Measurements from ENCODE around the gene XAGE1A. TPM values are rescaled to one million over a fixed set of nuclear protein-coding genes. Genes with fewer than 3 reads are reported as not detected.
"Not testable (repeated sequence)": the region's sequence is repeated elsewhere in the genome, so short reads cannot be mapped to it uniquely, and the experiment has no call there.

Gene XAGE1A
- total RNA-seq (not detected), polyA plus RNA-seq (not detected)

- not testable (repeated sequence) for DNase-seq (ENCODE audit: low spot score); H3K36me3 ChIP-seq (ENCODE audit: control insufficient read depth in 4 of 4, insufficient read depth in 3 of 4, low read depth in 1 of 4, low read length in 3 of 4); H3K9me3 ChIP-seq (ENCODE audit: control insufficient read depth in 4 of 4, low read length in 3 of 4); H3K4me3 ChIP-seq (ENCODE audit: low read depth in 1 of 3, low read length in 3 of 3); H3K4me1 ChIP-seq (ENCODE audit: control insufficient read depth in 4 of 4, insufficient read depth in 4 of 4, low read length in 3 of 4); H3K27me3 ChIP-seq (ENCODE audit: control insufficient read depth in 4 of 4, insufficient read depth in 4 of 4, low read length in 3 of 4); H3K27ac ChIP-seq (ENCODE audit: low read depth in 1 of 2, low read length in 2 of 2); H3K9ac ChIP-seq (ENCODE audit: low read depth in 1 of 2, low read length in 2 of 2)
- WGBS, result no CpG with 5 or more reads among the region's 41 CpGs
Measured at GRCh38 chrX:52495545-52496418, at the start of gene XAGE1A. XAGE1A (plus strand) TSS chrX:52495808; CDS start chrX:52497362, 1,554 bp downstream.

- WGBS, result 68% methylated on average over 3 of the region's 3 CpGs
- H3K9ac ChIP-seq (ENCODE audit: low read depth in 1 of 2, low read length in 2 of 2); H3K27ac ChIP-seq (ENCODE audit: low read depth in 1 of 2, low read length in 2 of 2); DNase-seq (ENCODE audit: low spot score); H3K9me3 ChIP-seq (ENCODE audit: control insufficient read depth in 4 of 4, low read length in 3 of 4); H3K27me3 ChIP-seq (ENCODE audit: control insufficient read depth in 4 of 4, insufficient read depth in 4 of 4, low read length in 3 of 4); H3K36me3 ChIP-seq (ENCODE audit: control insufficient read depth in 4 of 4, insufficient read depth in 3 of 4, low read depth in 1 of 4, low read length in 3 of 4); H3K4me3 ChIP-seq (ENCODE audit: low read depth in 1 of 3, low read length in 3 of 3); H3K4me1 ChIP-seq (ENCODE audit: control insufficient read depth in 4 of 4, insufficient read depth in 4 of 4, low read length in 3 of 4): not testable (repeated sequence)
Measured at GRCh38 chrX:52452031-52452430, 43.6 kb upstream of the XAGE1A start.

GRCh38 chrX:52471301-52471700 lies 24.3 kb upstream of the XAGE1A start:
- not testable (repeated sequence) for DNase-seq (ENCODE audit: low spot score); H3K27me3 ChIP-seq (ENCODE audit: control insufficient read depth in 4 of 4, insufficient read depth in 4 of 4, low read length in 3 of 4); H3K9ac ChIP-seq (ENCODE audit: low read depth in 1 of 2, low read length in 2 of 2); H3K27ac ChIP-seq (ENCODE audit: low read depth in 1 of 2, low read length in 2 of 2); H3K4me3 ChIP-seq (ENCODE audit: low read depth in 1 of 3, low read length in 3 of 3); H3K4me1 ChIP-seq (ENCODE audit: control insufficient read depth in 4 of 4, insufficient read depth in 4 of 4, low read length in 3 of 4); H3K9me3 ChIP-seq (ENCODE audit: control insufficient read depth in 4 of 4, low read length in 3 of 4); H3K36me3 ChIP-seq (ENCODE audit: control insufficient read depth in 4 of 4, insufficient read depth in 3 of 4, low read depth in 1 of 4, low read length in 3 of 4)
- WGBS, result 10% methylated on average over 1 of the region's 1 CpG

GRCh38 chrX:52496419-52496772 lies 788 bp downstream of the XAGE1A start:
- not testable (repeated sequence) for H3K4me1 ChIP-seq (ENCODE audit: control insufficient read depth in 4 of 4, insufficient read depth in 4 of 4, low read length in 3 of 4); H3K27me3 ChIP-seq (ENCODE audit: control insufficient read depth in 4 of 4, insufficient read depth in 4 of 4, low read length in 3 of 4); H3K27ac ChIP-seq (ENCODE audit: low read depth in 1 of 2, low read length in 2 of 2); H3K4me3 ChIP-seq (ENCODE audit: low read depth in 1 of 3, low read length in 3 of 3); H3K36me3 ChIP-seq (ENCODE audit: control insufficient read depth in 4 of 4, insufficient read depth in 3 of 4, low read depth in 1 of 4, low read length in 3 of 4); H3K9ac ChIP-seq (ENCODE audit: low read depth in 1 of 2, low read length in 2 of 2); DNase-seq (ENCODE audit: low spot score); H3K9me3 ChIP-seq (ENCODE audit: control insufficient read depth in 4 of 4, low read length in 3 of 4)
- WGBS, result no CpG with 5 or more reads among the region's 5 CpGs

- H3K9me3 ChIP-seq (ENCODE audit: control insufficient read depth in 4 of 4, low read length in 3 of 4); H3K27ac ChIP-seq (ENCODE audit: low read depth in 1 of 2, low read length in 2 of 2); DNase-seq (ENCODE audit: low spot score); H3K36me3 ChIP-seq (ENCODE audit: control insufficient read depth in 4 of 4, insufficient read depth in 3 of 4, low read depth in 1 of 4, low read length in 3 of 4); H3K9ac ChIP-seq (ENCODE audit: low read depth in 1 of 2, low read length in 2 of 2); H3K27me3 ChIP-seq (ENCODE audit: control insufficient read depth in 4 of 4, insufficient read depth in 4 of 4, low read length in 3 of 4); H3K4me3 ChIP-seq (ENCODE audit: low read depth in 1 of 3, low read length in 3 of 3); H3K4me1 ChIP-seq (ENCODE audit: control insufficient read depth in 4 of 4, insufficient read depth in 4 of 4, low read length in 3 of 4): not testable (repeated sequence)
- no CpG with 5 or more reads among the region's 6 CpGs for WGBS
Measured at GRCh38 chrX:52501362-52501761, 5.8 kb downstream of the XAGE1A start.

GRCh38 chrX:52504551-52504950 lies 8.9 kb downstream of the XAGE1A start:
- no peak for DNase-seq (ENCODE audit: low spot score)
- TF ChIP-seq ZBTB33 (IDR thresholded peaks at IDR 0.05) (no peak), FOXA1 (IDR thresholded peaks at IDR 0.05) (no peak), REST (IDR thresholded peaks at IDR 0.05) (no peak), CTCF (IDR thresholded peaks at IDR 0.05; ENCODE audit: low read depth, low read length, missing input control) (no peak)
- Histone ChIP-seq H3K36me3 (ENCODE audit: control insufficient read depth in 4 of 4, insufficient read depth in 3 of 4, low read depth in 1 of 4, low read length in 3 of 4) (no peaks in the 10 kb centered on the region), H3K4me1 (ENCODE audit: control insufficient read depth in 4 of 4, insufficient read depth in 4 of 4, low read length in 3 of 4) (no peaks in the 10 kb centered on the region), H3K27me3 (ENCODE audit: control insufficient read depth in 4 of 4, insufficient read depth in 4 of 4, low read length in 3 of 4) (no peaks in the 10 kb centered on the region), H3K9ac (ENCODE audit: low read depth in 1 of 2, low read length in 2 of 2) (no peak overlapping the region), H3K4me3 (ENCODE audit: low read depth in 1 of 3, low read length in 3 of 3) (no peak overlapping the region), H3K9me3 (ENCODE audit: control insufficient read depth in 4 of 4, low read length in 3 of 4) (no peaks in the 10 kb centered on the region), H3K27ac (ENCODE audit: low read depth in 1 of 2, low read length in 2 of 2) (no peak overlapping the region)
- WGBS, result 89% methylated on average over 4 of the region's 4 CpGs

All from liver (tissue), 9 donors.